ENCODE results near the gene F8. TPM values are rescaled to one million over a fixed set of nuclear protein-coding genes. Genes with fewer than 3 reads are reported as not detected.
"Not testable (repeated sequence)": the region's sequence is repeated elsewhere in the genome, so short reads cannot be mapped to it uniquely, and the experiment has no call there.

F8 gene
- total and polyA plus RNA-seq, 8 donors: 0.29 to 7.1 (median 3.7) TPM

GRCh38 chrX:154902408-154902807 is 120.1 kb downstream of the F8 start:
- TF ChIP-seq POLR2A (IDR thresholded peaks at IDR 0.05) (no peak), EP300 (IDR thresholded peaks at IDR 0.05) (no peak), CTCF (IDR thresholded peaks at IDR 0.05) (no peak), POLR2AphosphoS5 (IDR thresholded peaks at IDR 0.05) (no peak)
- Histone ChIP-seq H3K27me3 (no peaks in the 10 kb centered on the region), H3K4me1 (no peaks in the 10 kb centered on the region), H3K4me3 (no peak overlapping the region), H3K27ac (no peak overlapping the region), H3K9me3 (no peaks in the 10 kb centered on the region), H3K36me3 (no peaks in the 10 kb centered on the region)
- DNase-seq: no peak
- intact Hi-C loops (cut with DNase I; ENCODE audit: low total_unique reads): no loop called here
- 40 to 78% (median 69%) methylated on average over 1 of the region's 1 CpG for WGBS, 5 donors

- WGBS, 5 donors: 84 to 94% (median 89%) methylated on average over 5 to 8 of the region's 8 CpGs
- H3K4me3 ChIP-seq: no peak overlapping the region
- H3K27me3 ChIP-seq: no peaks in the 10 kb centered on the region
- DNase-seq: no peak
- no peak overlapping the region for H3K27ac ChIP-seq
- no peak for TF ChIP-seq POLR2A (IDR thresholded peaks at IDR 0.05)
- TF ChIP-seq POLR2AphosphoS5 (IDR thresholded peaks at IDR 0.05): no peak
- no peaks in the 10 kb centered on the region for H3K36me3 ChIP-seq
- H3K4me1 ChIP-seq: no peaks in the 10 kb centered on the region
- intact Hi-C loops (cut with DNase I; ENCODE audit: low total_unique reads): no loop called here
- no peaks in the 10 kb centered on the region for H3K9me3 ChIP-seq
Measured at GRCh38 chrX:154900323-154900722, 122.2 kb downstream of the F8 start.

- intact Hi-C loops (cut with DNase I; ENCODE audit: low total_unique reads): no loop called here
- no peak overlapping the region for H3K4me3 ChIP-seq
Measured at GRCh38 chrX:154892296-154892695, 130.2 kb downstream of the F8 start.

GRCh38 chrX:154890990-154891639 is 131.4 kb downstream of the F8 start:
- Histone ChIP-seq H3K27ac (no peak overlapping the region), H3K36me3 (no peaks in the 10 kb centered on the region), H3K27me3 (no peaks in the 10 kb centered on the region), H3K9me3 (no peaks in the 10 kb centered on the region), H3K4me1 (peaks cover 0 to 5% (median 0%) of the 10 kb centered on the region in 4 donors), H3K4me3 (no peak overlapping the region)
- intact Hi-C loops (cut with DNase I; ENCODE audit: low total_unique reads): no loop called here
- WGBS, 5 donors: 41 to 72% (median 56%) methylated on average over 1 of the region's 1 CpG
- TF ChIP-seq EP300 (IDR thresholded peaks at IDR 0.05): no peak
- TF ChIP-seq POLR2A (IDR thresholded peaks at IDR 0.05): no peak
- no peak for TF ChIP-seq POLR2AphosphoS5 (IDR thresholded peaks at IDR 0.05)
- no peak for TF ChIP-seq CTCF (IDR thresholded peaks at IDR 0.05)
- peak in 1 of 2 donors; percentile 2 for DNase-seq

More at GRCh38 chrX:154892296-154892695, 130.2 kb downstream of the F8 start:
- TF ChIP-seq POLR2A (IDR thresholded peaks at IDR 0.05) (no peak), POLR2AphosphoS5 (IDR thresholded peaks at IDR 0.05) (no peak), CTCF (IDR thresholded peaks at IDR 0.05) (no peak), EP300 (IDR thresholded peaks at IDR 0.05) (no peak)
- 57 to 90% (median 67%) methylated on average over 1 of the region's 1 CpG for WGBS, 5 donors
- no peaks in the 10 kb centered on the region for H3K36me3 ChIP-seq
- DNase-seq: no peak
- no peaks in the 10 kb centered on the region for H3K9me3 ChIP-seq
- no peak overlapping the region for H3K27ac ChIP-seq
- H3K4me1 ChIP-seq: peaks cover 0 to 5% (median 0%) of the 10 kb centered on the region in 4 donors
- H3K27me3 ChIP-seq: no peaks in the 10 kb centered on the region

- H3K27ac ChIP-seq; H3K27me3 ChIP-seq; intact Hi-C loops (cut with DNase I; ENCODE audit: low total_unique reads); H3K36me3 ChIP-seq; H3K9me3 ChIP-seq; DNase-seq; H3K4me3 ChIP-seq; H3K4me1 ChIP-seq: not testable (repeated sequence)
- no CpG with 5 or more reads among the region's 62 CpGs for WGBS, 5 donors
Measured at GRCh38 chrX:154886789-154887221, 135.7 kb downstream of the F8 start.

- H3K27me3 ChIP-seq; H3K4me1 ChIP-seq; intact Hi-C loops (cut with DNase I; ENCODE audit: low total_unique reads); H3K9me3 ChIP-seq; DNase-seq; H3K36me3 ChIP-seq: not testable (repeated sequence)
- WGBS, 5 donors: 0 to 18% methylated on average over 3 of the region's 91 CpGs; no CpG with 5 or more reads in 3 of the 5 donors
- peak within 1 kb of the TSS in 2 of 4 donors; percentile 20 to 34 for H3K4me3 ChIP-seq
- H3K27ac ChIP-seq: peak within 1 kb of the TSS in 1 of 5 donors; percentile 56
Measured at GRCh38 chrX:154886069-154886788, 136.3 kb downstream of the F8 start, which contains the start of gene F8A1. Gene F8A1, plus strand, starts transcription at chrX:154886355. Its CDS starts 20 bp downstream, at chrX:154886375.

- H3K27me3 ChIP-seq; H3K36me3 ChIP-seq; intact Hi-C loops (cut with DNase I; ENCODE audit: low total_unique reads); H3K27ac ChIP-seq; H3K4me1 ChIP-seq; DNase-seq; H3K9me3 ChIP-seq; H3K4me3 ChIP-seq: not testable (repeated sequence)
- WGBS, 5 donors: 68 to 82% (median 76%) methylated on average over 2 to 4 of the region's 14 CpGs; no CpG with 5 or more reads in 1 of the 5 donors
Measured at GRCh38 chrX:154885549-154885948, 137.0 kb downstream of the F8 start.

- H3K27me3 ChIP-seq; H3K36me3 ChIP-seq; H3K4me3 ChIP-seq; DNase-seq; H3K4me1 ChIP-seq; H3K9me3 ChIP-seq; intact Hi-C loops (cut with DNase I; ENCODE audit: low total_unique reads); H3K27ac ChIP-seq: not testable (repeated sequence)
- WGBS, 5 donors: 98 to 100% (median 100%) methylated on average over 3 to 6 of the region's 33 CpGs; no CpG with 5 or more reads in 2 of the 5 donors
Measured at GRCh38 chrX:154885057-154885456, 137.5 kb downstream of the F8 start.
